K562 (cell line): ENCODE data around the gene IQCN. TPM values are rescaled to one million over a fixed set of nuclear protein-coding genes. Genes with fewer than 3 reads are reported as not detected.

Source experiments
- CBX3 ChIP-seq, 2 experiments: IDR thresholded peaks; 1 replicate in 1 of 2; 2 replicates in 1 of 2; pipeline ENCODE4 v1.6.1; 2012; ENCODE audit warnings: inconsistent platforms in 2 of 2, low read length in 2 of 2, borderline replicate concordance in 1 of 2, control low read depth in 1 of 2
- DMBX1 ChIP-seq: fragments of 250-450 bp; sonication (Bioruptor Pico); IDR thresholded peaks from 2 replicates; pipeline ENCODE4 v1.8.0; 2022; ENCODE audit warnings: inconsistent platforms, mild to moderate bottlenecking, moderate library complexity, borderline replicate concordance
- GTF2E2 ChIP-seq: fragments of 200-800 bp; sonication (Bioruptor generic); IDR thresholded peaks from 2 replicates; pipeline ENCODE4 v1.6.1; 2016; ENCODE audit warnings: missing genetic modification characterization, missing compliant biosample characterization
- HNRNPLL ChIP-seq: fragments of 200-400 bp; formaldehyde crosslinking; IDR thresholded peaks from 2 replicates; pipeline ENCODE4 v1.6.1; 2017; ENCODE audit warnings: low read length, low read depth, mild to moderate bottlenecking; ENCODE audit not compliant: poor library complexity, severe bottlenecking
- LARP7 ChIP-seq: fragments of 450-650 bp; IDR thresholded peaks from 2 replicates; pipeline ENCODE4 v1.6.1; 2016
- NFXL1 ChIP-seq: fragments of 450-650 bp; formaldehyde crosslinking; IDR thresholded peaks from 2 replicates; pipeline ENCODE4 v1.4.0; 2021; ENCODE audit warnings: mild to moderate bottlenecking
- PYGO2 ChIP-seq: fragments of 450-650 bp; IDR thresholded peaks from 2 replicates; pipeline ENCODE4 v1.6.1; 2016; ENCODE audit warnings: mild to moderate bottlenecking, missing genetic modification characterization, moderate library complexity, missing compliant biosample characterization
- YY1 ChIP-seq, 3 experiments: IDR thresholded peaks; 2 replicates each; pipeline ENCODE4 v1.6.1; 2011; ENCODE audit warnings: low read length in 2 of 3, mild to moderate bottlenecking in 2 of 3, moderate library complexity in 2 of 3, borderline replicate concordance in 1 of 3, control low read depth in 1 of 3, low read depth in 1 of 3; ENCODE audit not compliant: insufficient read depth in 3 of 3, insufficient replicate concordance in 2 of 3, control insufficient read depth in 1 of 3, insufficient read length in 1 of 3; ENCODE audit errors: extremely low read depth in 1 of 3
- ZBTB9 ChIP-seq: fragments of 450-650 bp; formaldehyde crosslinking; IDR thresholded peaks from 2 replicates; pipeline ENCODE4 v1.4.0; 2020; ENCODE audit warnings: mild to moderate bottlenecking, moderate library complexity
- ZKSCAN8 ChIP-seq: fragments of 200-800 bp; sonication (Bioruptor generic); IDR thresholded peaks from 2 replicates; pipeline ENCODE4 v1.6.1; 2016; ENCODE audit warnings: missing genetic modification characterization, missing compliant biosample characterization
- ZNF395 ChIP-seq: fragments of 200-800 bp; sonication (Bioruptor generic); IDR thresholded peaks from 2 replicates; pipeline ENCODE4 v1.6.1; 2017; ENCODE audit warnings: missing genetic modification characterization, missing compliant biosample characterization
- ZNF444 ChIP-seq: fragments of 250-450 bp; sonication (Bioruptor Pico); IDR thresholded peaks from 2 replicates; pipeline ENCODE4 v1.4.0; 2020; ENCODE audit warnings: mild to moderate bottlenecking, moderate library complexity
- ZNF589 ChIP-seq: fragments of 200-800 bp; sonication (Bioruptor generic); IDR thresholded peaks from 2 replicates; pipeline ENCODE4 v1.6.1; 2016; ENCODE audit warnings: low read depth, missing genetic modification characterization, missing compliant biosample characterization
- polyA plus RNA-seq, 8 experiments: library from polyadenylated mRNA; depleted of rRNA in 4 of 8; stranded (reverse) in 5 of 8; unstranded in 3 of 8; fragments of >200 nt; fragmentation: Nextera tagmentation in 2 of 8; fragmentation: Illumina TruSeq in 1 of 8; extraction: Ambion mirVana in 2 of 8; extraction: Trizol in 1 of 8; gene quantifications; 2 replicates each; pipeline versions ENCODE4 v1.2.1 to v1.2.3, GENCODE V29; 2011 to 2014; ENCODE audit warnings: inconsistent platforms in 1 of 8, missing spikeins in 1 of 8
- total RNA-seq, 7 experiments: library from RNA; depleted of rRNA in 6 of 7; stranded (reverse); fragments of >200 nt in 6 of 7; fragmentation: Illumina TruSeq in 2 of 7; extraction: Trizol in 2 of 7; gene quantifications; 2 replicates each; pipeline versions ENCODE4 v1.2.1 to v1.2.3, GENCODE V29; 2011 to 2021; ENCODE audit warnings: low replicate concordance in 1 of 7

IQCN gene
- total and polyA plus RNA-seq, 9 of the 15 experiments (the other 6 are each of a cell fraction or from before 2014, with no cell fraction given): 0.01 to 0.07 (median 0.04) TPM; not detected in 3

GRCh38 chr19:18320865-18321733, 46.8 kb upstream of the IQCN start (continued):
- TF ChIP-seq YY1 (IDR thresholded peaks at IDR 0.05; ENCODE audit: borderline replicate concordance in 1 of 3, control insufficient read depth in 1 of 3, extremely low read depth in 1 of 3, insufficient read depth in 3 of 3, insufficient read length in 1 of 3, insufficient replicate concordance in 2 of 3, low read depth in 1 of 3, low read length in 2 of 3): no peak
- 0 out of 2 replicates have a peak, but pooled peaks have one; percentile 37 for TF ChIP-seq ZBTB9 (CRISPR knock-in tag)
- TF ChIP-seq HNRNPLL: no peak
- TF ChIP-seq ZKSCAN8 (CRISPR knock-in tag): 0 out of 2 replicates have a peak, but pooled peaks have one; percentile 20
- peak; percentile 57; the same call in 1 of the 2 replicates for TF ChIP-seq DMBX1
- TF ChIP-seq NFXL1 (CRISPR knock-in tag): 0 out of 2 replicates have a peak, but pooled peaks have one; percentile 35
- 0 out of 2 replicates have a peak, but pooled peaks have one; percentile 12 for TF ChIP-seq GTF2E2 (tag)
- peak; percentile 56; the same call in 1 of the 2 replicates for TF ChIP-seq ZNF395 (CRISPR knock-in tag)
- TF ChIP-seq ZNF444 (CRISPR knock-in tag): no peak
- TF ChIP-seq LARP7: no peak
- 0 out of 2 replicates have a peak, but pooled peaks have one; percentile 25 for TF ChIP-seq PYGO2 (tag)
- TF ChIP-seq CBX3 (IDR thresholded peaks at IDR 0.05; ENCODE audit: borderline replicate concordance in 1 of 2, low read length in 2 of 2): no peak
- TF ChIP-seq ZNF589 (CRISPR knock-in tag): peak; percentile 59; the same call in 1 of the 2 replicates
